Activated T-cell treated with anti-CD3 and anti-CD28 coated beads, Interleukin-2, amount 50 U/mL, for 4 hours (primary cell): Measurements from ENCODE around the gene NCKAP5L. TPM values are rescaled to one million over a fixed set of nuclear protein-coding genes. Genes with fewer than 3 reads are reported as not detected.
"Not testable (repeated sequence)": the region's sequence is repeated elsewhere in the genome, so short reads cannot be mapped to it uniquely, and the experiment has no call there.

Experiments used
- ATAC-seq, 2 donors: fragments of 200-7000 bp; cut with Tn5 transposase; one replicate each; pipeline ENCODE4 v1.10.0; 2021
- DNase-seq: peaks from one replicate; pipeline ENCODE4 v3.0.0-alpha.2; 2020
- H3K27me3 Mint-ChIP-seq: one replicate; pipeline ENCODE4 v1.8.0; 2021; ENCODE audit warnings: low read depth, mixed read lengths
- H3K36me3 Mint-ChIP-seq: one replicate; pipeline ENCODE4 v1.8.0; 2022; ENCODE audit warnings: mixed read lengths; ENCODE audit not compliant: insufficient read depth
- H3K4me1 Mint-ChIP-seq: one replicate; pipeline ENCODE4 v1.8.0; 2021; ENCODE audit warnings: low read depth, mixed read lengths
- H3K4me3 Mint-ChIP-seq: one replicate; pipeline ENCODE4 v1.8.0; 2021; ENCODE audit warnings: mild to moderate bottlenecking, moderate library complexity, mixed read lengths
- H3K9me3 Mint-ChIP-seq: one replicate; pipeline ENCODE4 v1.8.0; 2021; ENCODE audit warnings: mixed read lengths
- total RNA-seq, 3 donors: library from RNA; stranded (reverse); gene quantifications; one replicate each; pipeline ENCODE4 v1.2.1, GENCODE V29; 2021

NCKAP5L gene
- total RNA-seq, 3 donors from 2014 or later = 6.3 to 7.7 (median 6.8) TPM

DNA sequence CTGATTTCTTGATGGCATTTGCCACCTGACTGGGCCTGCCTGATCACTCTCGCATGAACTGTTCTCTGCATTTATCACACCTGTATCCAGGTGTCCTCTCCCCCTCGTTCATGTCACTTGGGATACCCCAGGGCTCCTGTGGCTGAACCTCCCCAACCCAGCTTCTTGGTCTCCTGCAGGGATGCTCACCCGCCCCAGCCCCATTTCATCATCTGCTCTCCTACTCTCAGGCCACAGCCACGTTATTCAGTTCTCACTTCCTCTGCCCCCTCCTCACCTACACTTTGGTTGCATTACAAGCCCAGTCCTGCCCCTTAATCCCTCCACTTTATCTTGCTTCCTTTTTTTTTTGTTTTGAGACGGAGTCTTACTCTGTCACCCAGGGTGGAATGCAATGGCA, 51.4 kb downstream of the NCKAP5L start:
- Mint-ChIP-seq H3K9me3 (no peaks in the 10 kb centered on the region), H3K36me3 (no peaks in the 10 kb centered on the region), H3K4me3 (no peak overlapping the region), H3K4me1 (peaks cover 14% of the 10 kb centered on the region), H3K27me3 (peaks cover 26% of the 10 kb centered on the region)
- DNase-seq = no peak
- ATAC-seq = no peak

DNA sequence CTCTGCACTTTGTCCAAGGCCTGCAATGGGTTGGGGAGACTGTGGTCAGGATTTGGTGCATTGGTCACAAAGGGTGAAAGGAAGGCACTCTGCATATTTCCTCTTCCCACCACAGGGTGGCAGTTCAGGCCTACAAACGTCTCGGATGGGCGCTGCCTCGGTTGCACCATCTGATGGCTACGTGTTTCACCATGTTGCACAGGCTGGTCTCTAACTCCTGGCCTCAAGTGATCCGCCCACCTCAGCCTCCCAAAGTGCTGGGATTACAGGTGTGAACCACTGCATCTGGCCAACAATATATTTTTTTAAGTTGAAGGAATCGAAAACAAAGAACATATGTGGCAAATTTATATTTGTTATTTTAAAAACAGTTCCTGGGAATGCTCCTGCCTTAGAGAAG, 51.8 kb downstream of the NCKAP5L start:
- peak; percentile 41 for DNase-seq
- H3K27me3 Mint-ChIP-seq = peaks cover 26% of the 10 kb centered on the region
- peak; percentile 83 to 84 for ATAC-seq

DNA sequence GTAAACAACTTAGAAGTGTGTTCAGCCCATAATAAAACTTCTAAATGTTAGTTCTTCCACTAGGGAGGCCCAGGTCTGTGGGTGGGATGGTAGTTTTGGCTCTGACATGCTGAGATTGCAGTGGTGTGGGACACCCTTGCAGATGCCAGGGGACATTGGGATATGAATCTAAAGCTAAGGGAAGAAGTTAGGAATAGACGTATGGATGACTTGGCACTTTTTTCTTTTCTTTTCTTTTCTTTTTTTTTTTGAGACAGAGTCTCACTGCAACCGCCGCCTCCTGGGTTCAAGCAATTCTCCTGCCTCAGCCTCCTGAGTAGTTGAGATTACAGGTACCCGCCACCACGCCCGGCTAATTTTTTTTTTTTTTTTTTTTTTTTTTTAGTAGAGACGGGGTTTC, 55.1 kb downstream of the NCKAP5L start:
- H3K36me3 Mint-ChIP-seq, H3K27me3 Mint-ChIP-seq, ATAC-seq, H3K4me3 Mint-ChIP-seq, H3K9me3 Mint-ChIP-seq, DNase-seq: not testable (repeated sequence)
- H3K4me1 Mint-ChIP-seq = peaks cover 10% of the 10 kb centered on the region

More for the DNA sequence above, 51.8 kb downstream of the NCKAP5L start:
- Mint-ChIP-seq H3K4me1 (peaks cover 14% of the 10 kb centered on the region), H3K36me3 (no peaks in the 10 kb centered on the region), H3K4me3 (no peak overlapping the region), H3K9me3 (no peaks in the 10 kb centered on the region)

DNA sequence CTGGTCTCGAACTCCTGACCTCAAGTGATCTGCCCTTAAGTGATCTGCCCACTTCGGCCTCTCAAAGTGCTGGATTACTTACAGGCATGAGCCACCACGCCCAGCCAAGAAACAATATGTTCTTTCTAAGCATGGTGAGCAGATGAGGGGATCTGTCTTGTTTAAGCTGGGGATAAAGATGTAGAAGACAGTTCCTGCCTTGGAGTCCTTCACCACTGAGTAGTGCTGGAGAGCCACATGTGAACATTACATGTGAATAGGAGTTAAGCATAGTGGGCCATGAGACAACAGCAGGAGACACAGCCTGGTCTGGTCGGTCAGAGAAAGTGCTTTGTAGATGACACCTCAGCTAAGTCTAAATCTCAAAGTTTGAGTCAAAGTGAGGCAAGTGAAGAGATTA, 60.9 kb downstream of the NCKAP5L start:
- ATAC-seq (no peak), DNase-seq (no peak)
- H3K4me1 Mint-ChIP-seq = peaks cover 42% of the 10 kb centered on the region
- peaks cover 25% of the 10 kb centered on the region for H3K36me3 Mint-ChIP-seq
- no peak overlapping the region for H3K4me3 Mint-ChIP-seq
- no peaks in the 10 kb centered on the region for H3K9me3 Mint-ChIP-seq
- H3K27me3 Mint-ChIP-seq = no peaks in the 10 kb centered on the region

DNA sequence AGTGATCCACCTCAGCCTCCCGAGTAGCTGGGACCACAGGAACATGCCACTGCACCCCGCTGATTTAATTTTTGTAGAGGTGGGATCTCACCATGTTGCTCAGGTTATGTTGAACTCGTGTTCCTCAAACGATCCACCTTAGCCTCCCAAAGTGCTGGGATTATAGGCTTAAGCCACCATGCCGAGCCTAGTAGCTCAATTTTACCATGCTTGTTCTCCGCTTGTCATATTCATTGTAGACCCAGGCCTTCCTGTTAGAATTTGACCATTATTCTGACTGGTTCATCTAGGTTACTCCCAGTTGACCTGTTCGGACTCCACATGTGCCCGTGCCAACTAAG, 62.1 kb downstream of the NCKAP5L start:
- Mint-ChIP-seq H3K9me3 (no peaks in the 10 kb centered on the region), H3K36me3 (peaks cover 36% of the 10 kb centered on the region), H3K4me1 (peaks cover 54% of the 10 kb centered on the region), H3K27me3 (no peaks in the 10 kb centered on the region), H3K4me3 (no peak overlapping the region)
- DNase-seq (no peak), ATAC-seq (no peak)

DNA sequence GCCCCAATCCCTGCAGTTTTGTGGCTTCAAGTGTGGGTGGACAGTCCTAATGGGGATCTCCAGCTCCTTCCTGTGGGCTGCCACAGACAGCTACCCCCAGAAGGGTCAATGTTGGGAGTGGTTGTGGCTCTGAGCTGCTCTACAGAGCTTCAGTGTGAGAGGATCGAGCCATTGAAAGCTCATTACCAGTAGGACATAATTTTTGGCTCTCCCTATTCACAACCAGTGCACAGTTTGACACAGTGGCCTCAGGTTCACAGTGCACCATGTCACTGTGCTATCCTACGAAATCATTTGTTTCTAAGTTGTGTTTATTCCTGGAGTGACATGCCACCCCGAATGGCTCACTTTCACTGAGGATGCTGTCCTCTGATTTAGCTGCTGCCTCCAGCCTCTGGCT, 64.1 kb downstream of the NCKAP5L start:
- peaks cover 56% of the 10 kb centered on the region for H3K4me1 Mint-ChIP-seq
- H3K36me3 Mint-ChIP-seq = peaks cover 38% of the 10 kb centered on the region
- DNase-seq (no peak), ATAC-seq (no peak)
- H3K4me3 Mint-ChIP-seq = no peak overlapping the region
- H3K27me3 Mint-ChIP-seq = no peaks in the 10 kb centered on the region
- no peaks in the 10 kb centered on the region for H3K9me3 Mint-ChIP-seq

DNA sequence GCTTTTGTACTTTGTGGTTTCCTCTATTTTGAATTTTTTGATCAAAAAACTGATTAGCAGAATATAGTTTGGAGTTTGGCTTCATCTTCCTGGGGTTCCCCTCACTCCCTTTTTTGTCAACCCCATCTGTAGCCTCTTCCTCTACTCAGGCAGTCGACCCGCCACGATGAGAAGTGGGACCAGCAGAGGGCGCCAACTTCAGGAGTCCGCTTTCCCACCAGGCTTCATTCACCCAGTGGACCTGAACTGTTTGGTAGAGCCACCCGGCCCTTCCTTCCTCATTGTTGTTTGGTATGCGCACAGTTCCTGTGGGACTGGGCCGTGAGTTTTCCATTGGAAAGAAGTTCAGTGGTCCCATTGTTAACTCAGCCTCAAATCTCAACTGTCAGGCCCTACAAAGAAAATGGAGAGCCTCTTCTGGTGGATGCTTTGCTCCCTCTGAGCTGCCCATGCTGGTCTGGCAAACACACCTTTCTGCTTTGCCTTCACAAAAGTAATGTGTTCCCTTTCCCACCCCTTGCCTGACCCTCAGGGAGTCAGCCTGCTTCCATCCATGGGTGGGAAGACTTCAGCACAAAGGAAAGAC, 65.1 kb downstream of the NCKAP5L start:
- ATAC-seq = peak; percentile 50 to 67
- DNase-seq = peak; percentile 76
- H3K4me1 Mint-ChIP-seq = peaks cover 56% of the 10 kb centered on the region
- H3K4me3 Mint-ChIP-seq = peak overlapping the region; percentile 31
- H3K36me3 Mint-ChIP-seq = peaks cover 49% of the 10 kb centered on the region
- H3K27me3 Mint-ChIP-seq = no peaks in the 10 kb centered on the region
- H3K9me3 Mint-ChIP-seq = no peaks in the 10 kb centered on the region

DNA sequence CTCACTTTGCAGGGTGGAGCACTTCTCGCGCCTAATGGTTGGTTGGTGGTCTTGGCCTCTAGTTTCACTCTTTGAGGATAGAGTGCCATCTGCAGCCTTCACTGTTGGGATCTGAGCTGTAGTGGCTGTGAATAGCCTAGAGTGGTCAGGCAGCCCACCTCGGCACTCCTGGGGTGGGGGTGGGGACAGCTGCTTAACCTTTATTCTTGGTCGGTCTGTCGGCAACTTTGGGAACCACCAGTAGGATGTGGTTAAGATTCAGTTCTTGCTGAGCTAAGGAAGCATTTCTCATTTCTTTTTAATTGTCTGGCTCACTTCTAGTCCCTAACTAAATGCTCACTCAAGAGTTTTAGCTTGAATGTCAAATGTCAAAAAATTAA, 65.8 kb downstream of the NCKAP5L start:
- H3K9me3 Mint-ChIP-seq = no peaks in the 10 kb centered on the region
- H3K27me3 Mint-ChIP-seq = no peaks in the 10 kb centered on the region
- H3K36me3 Mint-ChIP-seq = peaks cover 55% of the 10 kb centered on the region
- H3K4me3 Mint-ChIP-seq = no peak overlapping the region
- ATAC-seq (peak; percentile 27 to 41), DNase-seq (no peak)
- peaks cover 53% of the 10 kb centered on the region for H3K4me1 Mint-ChIP-seq

DNA sequence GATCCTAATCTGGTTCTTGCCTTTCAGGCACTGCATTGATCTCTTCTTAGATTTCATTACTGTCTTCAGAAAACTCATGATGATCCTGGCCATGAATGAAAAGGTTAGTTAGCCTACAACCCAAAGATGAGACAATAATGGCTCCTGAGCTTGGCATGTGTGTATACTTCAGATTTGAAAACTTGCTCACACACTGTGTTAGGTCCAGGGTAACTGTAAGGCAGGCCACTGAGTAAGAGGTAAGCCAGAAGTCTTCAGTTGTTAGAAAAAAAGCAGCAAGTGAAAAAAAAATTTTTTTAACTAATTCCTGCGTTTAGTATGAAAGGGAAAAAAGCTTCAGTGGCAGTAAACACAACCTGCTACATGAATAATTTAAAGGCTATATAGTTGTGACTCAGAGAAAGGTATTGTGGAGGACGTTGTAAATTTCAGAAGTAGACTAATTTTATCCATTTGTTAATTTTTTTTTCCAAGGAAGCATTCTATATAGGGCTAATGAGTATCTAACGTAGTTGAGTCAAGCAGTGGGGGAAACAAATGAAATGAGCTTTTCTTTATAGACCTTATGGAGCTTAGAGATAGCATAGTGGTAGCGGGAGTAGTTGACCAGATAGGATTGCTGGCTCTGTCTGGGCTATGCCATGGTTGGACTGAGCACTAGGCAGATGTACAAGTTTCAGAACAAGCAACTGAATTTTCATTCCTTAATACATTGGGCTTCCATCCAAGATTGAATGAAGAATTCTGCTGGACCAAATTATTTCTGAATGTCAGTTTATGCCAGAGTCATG, 66.3 kb downstream of the NCKAP5L start:
- Mint-ChIP-seq H3K4me3 (no peak overlapping the region), H3K4me1 (peaks cover 50% of the 10 kb centered on the region), H3K9me3 (no peaks in the 10 kb centered on the region), H3K27me3 (no peaks in the 10 kb centered on the region), H3K36me3 (peaks cover 60% of the 10 kb centered on the region)
- DNase-seq = no peak
- ATAC-seq = peak; percentile 51 to 64

DNA sequence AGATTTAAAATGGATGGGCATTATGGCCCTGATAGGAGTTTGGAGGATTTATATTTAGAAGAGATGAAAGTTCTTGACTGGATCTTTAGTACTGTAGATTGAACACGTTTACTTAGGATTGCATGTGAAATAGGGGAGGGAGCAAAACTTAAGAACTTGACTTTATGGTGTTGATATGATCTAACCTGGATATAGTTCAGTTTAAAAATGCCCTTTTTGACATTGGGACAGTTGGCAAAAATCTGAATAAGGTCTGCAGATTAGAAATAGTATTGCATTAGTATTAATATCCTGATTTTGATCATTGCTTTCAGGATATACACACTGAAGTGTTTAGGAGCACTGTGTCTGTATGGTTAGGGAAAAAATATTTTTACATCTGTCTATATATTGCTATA, 77.2 kb downstream of the NCKAP5L start:
- Mint-ChIP-seq H3K27me3 (no peaks in the 10 kb centered on the region), H3K36me3 (peaks cover 32% of the 10 kb centered on the region), H3K4me1 (peaks cover 86% of the 10 kb centered on the region), H3K4me3 (peak overlapping the region; percentile 70), H3K9me3 (no peaks in the 10 kb centered on the region)
- DNase-seq (no peak), ATAC-seq (no peak)

DNA sequence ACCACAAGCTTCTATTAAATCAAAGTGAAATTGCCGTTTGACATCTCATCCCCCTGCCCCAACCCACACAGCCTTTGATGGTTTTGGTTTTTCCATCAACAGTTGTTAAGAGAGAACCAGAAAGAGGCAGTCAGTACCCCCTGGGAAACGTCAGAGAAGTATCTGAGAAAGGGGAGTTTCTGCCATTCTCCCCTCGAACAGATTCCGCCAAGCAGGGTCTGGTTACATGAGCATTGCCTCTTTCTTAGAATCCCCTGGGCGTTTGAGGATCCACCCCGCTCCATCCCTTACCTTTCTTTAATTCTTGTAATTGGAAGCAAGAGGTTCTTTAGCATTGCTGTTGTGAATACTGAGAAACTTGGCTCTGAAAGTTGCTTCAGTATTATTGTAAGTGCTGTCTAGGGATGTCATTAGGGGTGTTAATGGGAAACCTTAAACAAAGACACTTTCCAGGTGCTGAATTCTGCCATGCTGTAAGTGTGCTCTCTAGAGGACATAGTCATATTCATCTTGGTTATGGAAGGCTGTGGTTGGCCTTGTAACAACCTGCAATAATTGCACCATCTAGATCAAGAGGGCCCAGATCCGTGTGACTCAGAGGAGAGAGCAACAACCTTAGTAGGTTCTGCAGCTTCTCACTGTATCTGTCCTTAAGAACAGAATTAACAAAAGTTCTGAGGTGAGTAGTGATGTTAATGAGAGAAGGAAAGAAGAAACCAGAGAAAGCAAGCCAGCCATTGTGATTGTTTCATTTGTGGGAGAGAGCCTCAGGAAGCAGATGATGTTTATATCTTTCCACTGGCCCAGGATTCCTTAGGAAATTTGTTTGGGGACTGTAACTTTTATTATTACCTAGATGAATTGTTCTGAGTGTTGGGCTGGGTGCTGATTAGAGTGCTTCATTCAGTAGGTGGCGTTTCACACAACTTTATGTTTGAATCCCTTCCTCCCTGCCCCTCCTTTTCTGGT, 77.9 kb downstream of the NCKAP5L start:
- ATAC-seq (peak; percentile 91 to 93), DNase-seq (peak; percentile 38)
- H3K4me3 Mint-ChIP-seq = peak overlapping the region; percentile 70
- no peaks in the 10 kb centered on the region for H3K9me3 Mint-ChIP-seq
- H3K36me3 Mint-ChIP-seq = peaks cover 30% of the 10 kb centered on the region
- H3K4me1 Mint-ChIP-seq = peaks cover 85% of the 10 kb centered on the region
- H3K27me3 Mint-ChIP-seq = no peaks in the 10 kb centered on the region

DNA sequence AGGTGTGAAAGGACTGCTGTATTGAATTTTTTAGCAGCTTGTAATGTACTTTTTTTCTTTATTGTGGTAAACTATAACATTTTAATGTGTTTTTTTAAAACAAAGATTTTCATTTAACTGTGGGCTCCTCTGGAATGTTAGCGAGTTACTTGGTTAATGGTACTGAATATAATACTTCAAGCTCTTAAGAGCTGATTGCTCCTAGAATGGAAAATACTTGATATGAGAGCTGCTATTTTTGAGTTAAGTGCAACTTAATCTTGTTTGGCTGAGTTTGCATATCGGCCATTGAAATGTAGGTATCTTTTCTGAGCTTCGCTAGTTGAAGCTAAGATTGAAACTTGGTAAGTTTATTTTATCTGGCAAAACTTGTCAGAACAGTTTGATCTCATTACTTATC, 79.4 kb downstream of the NCKAP5L start:
- H3K4me1 Mint-ChIP-seq = peaks cover 86% of the 10 kb centered on the region
- peak overlapping the region; percentile 37 for H3K4me3 Mint-ChIP-seq
- no peaks in the 10 kb centered on the region for H3K9me3 Mint-ChIP-seq
- DNase-seq (no peak), ATAC-seq (no peak)
- peaks cover 26% of the 10 kb centered on the region for H3K36me3 Mint-ChIP-seq
- no peaks in the 10 kb centered on the region for H3K27me3 Mint-ChIP-seq

DNA sequence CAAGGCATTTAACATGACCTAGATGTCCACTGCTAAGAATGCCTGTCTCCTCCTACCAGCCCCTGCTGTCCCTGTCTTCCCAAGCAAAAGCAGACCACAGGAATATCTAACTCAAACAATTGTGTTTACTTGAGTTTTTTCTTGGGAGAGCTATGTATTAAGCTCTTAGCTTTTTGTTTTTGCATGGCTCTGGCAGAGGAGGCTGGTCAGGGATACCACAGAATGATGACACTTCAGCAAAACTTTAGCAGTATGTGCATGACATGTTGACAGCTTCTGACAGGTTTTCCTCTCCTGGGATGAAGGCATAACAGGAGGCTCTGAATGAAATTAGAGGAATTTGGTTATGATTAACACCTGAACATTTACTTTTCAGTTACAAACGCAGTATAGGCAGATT, 79.9 kb downstream of the NCKAP5L start:
- peaks cover 26% of the 10 kb centered on the region for H3K36me3 Mint-ChIP-seq
- no peaks in the 10 kb centered on the region for H3K27me3 Mint-ChIP-seq
- H3K9me3 Mint-ChIP-seq = no peaks in the 10 kb centered on the region
- H3K4me1 Mint-ChIP-seq = peaks cover 86% of the 10 kb centered on the region
- DNase-seq = no peak
- peak overlapping the region; percentile 37 for H3K4me3 Mint-ChIP-seq
- ATAC-seq = no peak

DNA sequence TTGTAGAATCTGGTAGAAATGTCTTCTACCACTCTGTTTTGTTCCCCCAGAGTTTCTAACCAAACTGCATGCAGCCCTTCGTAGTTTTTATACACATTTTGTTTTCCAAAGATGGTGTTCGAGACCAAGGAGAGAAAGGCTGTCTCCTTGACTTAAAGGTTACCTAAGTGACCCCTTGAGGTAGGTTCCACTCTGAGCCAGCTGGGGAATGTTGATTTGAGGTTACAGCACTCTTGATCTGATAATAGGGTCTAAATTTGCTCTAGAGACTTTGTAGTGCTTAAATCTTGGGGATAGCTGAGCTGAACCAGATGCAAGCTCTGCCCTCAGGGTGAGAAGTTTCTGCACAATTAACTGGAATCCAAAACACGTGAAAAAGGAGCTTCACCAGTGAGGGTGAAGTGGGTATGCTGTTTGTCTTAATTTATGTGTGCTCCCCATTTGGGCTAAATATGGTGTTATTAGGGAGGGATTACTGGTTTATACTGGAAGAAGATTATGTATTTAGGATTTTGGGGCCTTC, 83.8 kb downstream of the NCKAP5L start:
- Mint-ChIP-seq H3K4me1 (peaks cover 63% of the 10 kb centered on the region), H3K27me3 (no peaks in the 10 kb centered on the region), H3K36me3 (peaks cover 22% of the 10 kb centered on the region), H3K9me3 (no peaks in the 10 kb centered on the region), H3K4me3 (peak overlapping the region; percentile 60)
- ATAC-seq = no peak
- no peak for DNase-seq
